Hepatocyte (in vitro differentiated cells): Measurements from ENCODE around the gene CSN3. TPM values are rescaled to one million over a fixed set of nuclear protein-coding genes. Genes with fewer than 3 reads are reported as not detected.

Experiments used
- DNase-seq: peaks from one replicate; pipeline ENCODE4 v3.0.0-alpha.2; 2016; ENCODE audit warnings: low spot score
- H2AFZ ChIP-seq: fragments of 200-600 bp; sonication (generic); 2 replicates; pipeline ENCODE4 v1.6.0; 2016; ENCODE audit warnings: antibody characterized with exemption, mild to moderate bottlenecking
- H3K27ac ChIP-seq: fragments of 200-600 bp; sonication (generic); 2 replicates; pipeline ENCODE4 v1.5.1; 2016; ENCODE audit warnings: mild to moderate bottlenecking
- H3K27me3 ChIP-seq: fragments of 200-600 bp; sonication (generic); 2 replicates; pipeline ENCODE4 v1.6.1; 2016
- H3K36me3 ChIP-seq: fragments of 200-600 bp; sonication (generic); replicated peaks from 2 replicates; pipeline ENCODE4 v1.5.1; 2016; ENCODE audit warnings: low read depth; ENCODE audit not compliant: insufficient read depth
- H3K4me1 ChIP-seq: fragments of 200-600 bp; sonication (generic); 2 replicates; pipeline ENCODE4 v1.5.1; 2016; ENCODE audit warnings: mild to moderate bottlenecking, moderate library complexity; ENCODE audit not compliant: insufficient read depth
- H3K4me2 ChIP-seq: fragments of 200-600 bp; sonication (generic); 2 replicates; pipeline ENCODE4 v1.6.0; 2016
- H3K4me3 ChIP-seq: fragments of 200-600 bp; sonication (generic); 2 replicates; pipeline ENCODE4 v1.5.1; 2016; ENCODE audit warnings: mild to moderate bottlenecking
- H3K79me2 ChIP-seq: fragments of 200-600 bp; sonication (generic); 2 replicates; pipeline ENCODE4 v1.6.0; 2017; ENCODE audit warnings: mild to moderate bottlenecking
- H3K9me2 ChIP-seq: fragments of 200-600 bp; sonication (generic); replicated peaks from 2 replicates; pipeline ENCODE4 v1.6.0; 2017; ENCODE audit warnings: mild to moderate bottlenecking; ENCODE audit not compliant: insufficient read depth
- H3K9me3 ChIP-seq: fragments of 200-600 bp; sonication (generic); 2 replicates; pipeline ENCODE4 v1.5.1; 2016; ENCODE audit warnings: low read depth, mild to moderate bottlenecking
- H4K20me1 ChIP-seq: fragments of 200-600 bp; sonication (generic); 2 replicates; pipeline ENCODE4 v1.6.0; 2016; ENCODE audit warnings: mild to moderate bottlenecking; ENCODE audit not compliant: insufficient read depth, poor library complexity, severe bottlenecking
- EZH2 ChIP-seq: fragments of 200-600 bp; sonication (generic); IDR thresholded peaks from 2 replicates; pipeline ENCODE4 v1.6.1; 2016; ENCODE audit warnings: antibody characterized with exemption, mild to moderate bottlenecking, borderline replicate concordance
- EZH2phosphoT487 ChIP-seq: fragments of 200-600 bp; sonication (generic); IDR thresholded peaks from one replicate; pipeline ENCODE4 v1.6.1; 2018; ENCODE audit warnings: antibody characterized with exemption, mild to moderate bottlenecking, low read depth, moderate library complexity; ENCODE audit not compliant: unreplicated experiment, severe bottlenecking
- WGBS: methylation state at CpG from one replicate; pipeline ENCODE4 v1.1.6; 2016; ENCODE audit warnings: low lambda C conversion rate; ENCODE audit errors: missing lambda C conversion rate; 5-methylcytosine and 5-hydroxymethylcytosine counted together
- polyA plus RNA-seq: library from polyadenylated mRNA; unstranded; fragments of >200 nt; fragmentation: Nextera tagmentation; extraction: Ambion mirVana; gene quantifications from 2 replicates; pipeline ENCODE4 v1.2.1, GENCODE V29; 2016
- total RNA-seq: library from RNA; depleted of rRNA; stranded (reverse); fragments of >200 nt; gene quantifications from 2 replicates; pipeline ENCODE4 v1.2.3, GENCODE V29; 2014
- TF ChIP-seq, protein P1 (sequence below): fragments of 200-600 bp; sonication (generic); IDR thresholded peaks from 2 replicates; pipeline ENCODE4 v1.5.1; 2016; ENCODE audit warnings: antibody characterized with exemption, mild to moderate bottlenecking; ENCODE audit not compliant: poor library complexity

Gene CSN3
- total and polyA plus RNA-seq, 2 experiments from 2014 or later, result 1.3 TPM; not detected in 1

DNA sequence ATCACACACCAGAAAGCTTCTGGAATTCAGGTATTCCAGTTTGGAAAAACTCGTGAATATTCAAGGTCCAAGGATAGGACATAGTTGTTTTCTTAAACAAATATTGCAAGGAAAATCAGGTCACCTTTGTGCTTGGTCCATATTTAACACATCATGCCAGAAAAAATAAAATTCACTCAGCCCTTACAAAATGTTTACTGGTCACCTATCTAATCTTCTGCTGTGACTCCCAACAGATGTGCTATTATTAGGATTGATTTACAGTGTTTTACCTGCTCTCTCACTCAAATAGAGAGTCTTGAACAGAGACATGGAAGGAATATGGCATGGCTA is 9.5 kb downstream of the CSN3 start:
- no peak for TF ChIP-seq EZH2phosphoT487
- TF ChIP-seq, protein P1, sequence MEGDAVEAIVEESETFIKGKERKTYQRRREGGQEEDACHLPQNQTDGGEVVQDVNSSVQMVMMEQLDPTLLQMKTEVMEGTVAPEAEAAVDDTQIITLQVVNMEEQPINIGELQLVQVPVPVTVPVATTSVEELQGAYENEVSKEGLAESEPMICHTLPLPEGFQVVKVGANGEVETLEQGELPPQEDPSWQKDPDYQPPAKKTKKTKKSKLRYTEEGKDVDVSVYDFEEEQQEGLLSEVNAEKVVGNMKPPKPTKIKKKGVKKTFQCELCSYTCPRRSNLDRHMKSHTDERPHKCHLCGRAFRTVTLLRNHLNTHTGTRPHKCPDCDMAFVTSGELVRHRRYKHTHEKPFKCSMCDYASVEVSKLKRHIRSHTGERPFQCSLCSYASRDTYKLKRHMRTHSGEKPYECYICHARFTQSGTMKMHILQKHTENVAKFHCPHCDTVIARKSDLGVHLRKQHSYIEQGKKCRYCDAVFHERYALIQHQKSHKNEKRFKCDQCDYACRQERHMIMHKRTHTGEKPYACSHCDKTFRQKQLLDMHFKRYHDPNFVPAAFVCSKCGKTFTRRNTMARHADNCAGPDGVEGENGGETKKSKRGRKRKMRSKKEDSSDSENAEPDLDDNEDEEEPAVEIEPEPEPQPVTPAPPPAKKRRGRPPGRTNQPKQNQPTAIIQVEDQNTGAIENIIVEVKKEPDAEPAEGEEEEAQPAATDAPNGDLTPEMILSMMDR, result no peak
- TF ChIP-seq EZH2, result no peak
- no peaks in the 10 kb centered on the region for H3K4me1 ChIP-seq
- no peak overlapping the region for H3K4me3 ChIP-seq
- H3K9me3 ChIP-seq, result no peaks in the 10 kb centered on the region
- DNase-seq, result no peak
- no peaks in the 10 kb centered on the region for H3K79me2 ChIP-seq
- no peak overlapping the region for H3K27ac ChIP-seq
- H3K9me2 ChIP-seq, result no peaks in the 10 kb centered on the region
- no peak overlapping the region for H2AFZ ChIP-seq
- WGBS, result 67% methylated on average over 1 of the region's 1 CpG
- no peak overlapping the region for H3K4me2 ChIP-seq
- no peaks in the 10 kb centered on the region for H3K36me3 ChIP-seq
- H4K20me1 ChIP-seq, result no peaks in the 10 kb centered on the region
- H3K27me3 ChIP-seq, result no peaks in the 10 kb centered on the region

DNA sequence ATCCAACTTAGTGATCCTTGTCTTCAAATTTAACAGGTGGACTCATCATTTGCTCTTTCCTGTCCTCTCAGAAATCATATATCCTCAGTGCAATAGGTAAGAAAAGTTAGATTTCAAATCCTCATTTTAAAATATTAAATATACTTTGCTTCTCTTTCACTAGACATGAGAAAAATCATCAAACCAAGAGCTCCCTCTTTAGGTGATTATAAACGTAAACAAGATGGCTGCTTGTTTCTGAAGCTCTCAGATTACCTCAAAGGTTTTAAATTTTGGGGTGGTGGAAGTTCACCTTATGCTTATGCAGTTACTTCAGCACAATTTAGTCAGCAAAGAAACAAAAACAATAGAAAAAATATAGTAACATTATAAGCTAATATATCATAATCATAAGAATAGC is 27.3 kb downstream of the CSN3 start:
- peak; percentile 9 for DNase-seq
- Histone ChIP-seq H3K4me1 (no peaks in the 10 kb centered on the region), H4K20me1 (no peaks in the 10 kb centered on the region), H3K27me3 (no peaks in the 10 kb centered on the region), H2AFZ (no peak overlapping the region), H3K9me3 (no peaks in the 10 kb centered on the region), H3K79me2 (no peaks in the 10 kb centered on the region), H3K27ac (no peak overlapping the region), H3K9me2 (no peaks in the 10 kb centered on the region), H3K36me3 (no peaks in the 10 kb centered on the region), H3K4me3 (no peak overlapping the region), H3K4me2 (no peak overlapping the region)
- no peak for TF ChIP-seq EZH2phosphoT487
- TF ChIP-seq, protein P1, result peak; percentile 52
- 14% methylated on average over 1 of the region's 1 CpG for WGBS

DNA sequence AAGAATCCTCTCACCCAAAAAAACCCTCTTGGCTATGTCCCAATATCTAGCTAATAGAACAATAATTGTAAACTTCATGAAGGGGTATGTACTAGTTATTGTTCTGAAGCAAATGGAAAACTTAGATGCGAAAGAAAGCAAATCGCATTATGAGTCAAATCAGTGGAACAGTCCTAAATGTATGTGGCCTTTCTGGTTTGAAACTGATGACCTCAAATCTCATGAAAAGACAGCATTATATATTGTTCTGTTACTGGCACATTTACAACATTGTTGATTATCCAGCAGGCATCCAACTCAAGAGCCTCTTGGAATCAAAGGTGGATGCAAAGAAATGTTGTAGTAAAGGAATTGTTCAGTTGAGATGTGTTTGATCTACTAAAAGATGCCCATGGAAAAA is 34.7 kb downstream of the CSN3 start:
- Histone ChIP-seq H3K4me2 (no peak overlapping the region), H3K27me3 (no peaks in the 10 kb centered on the region), H3K4me1 (no peaks in the 10 kb centered on the region), H2AFZ (no peak overlapping the region), H3K79me2 (no peaks in the 10 kb centered on the region), H3K36me3 (no peaks in the 10 kb centered on the region), H3K27ac (no peak overlapping the region), H4K20me1 (no peaks in the 10 kb centered on the region), H3K4me3 (no peak overlapping the region), H3K9me3 (no peaks in the 10 kb centered on the region), H3K9me2 (no peaks in the 10 kb centered on the region)
- WGBS, result 100% methylated on average over 2 of the region's 2 CpGs
- no peak for DNase-seq
- TF ChIP-seq, protein P1, result no peak
- TF ChIP-seq EZH2phosphoT487 (no peak), EZH2 (no peak)

DNA sequence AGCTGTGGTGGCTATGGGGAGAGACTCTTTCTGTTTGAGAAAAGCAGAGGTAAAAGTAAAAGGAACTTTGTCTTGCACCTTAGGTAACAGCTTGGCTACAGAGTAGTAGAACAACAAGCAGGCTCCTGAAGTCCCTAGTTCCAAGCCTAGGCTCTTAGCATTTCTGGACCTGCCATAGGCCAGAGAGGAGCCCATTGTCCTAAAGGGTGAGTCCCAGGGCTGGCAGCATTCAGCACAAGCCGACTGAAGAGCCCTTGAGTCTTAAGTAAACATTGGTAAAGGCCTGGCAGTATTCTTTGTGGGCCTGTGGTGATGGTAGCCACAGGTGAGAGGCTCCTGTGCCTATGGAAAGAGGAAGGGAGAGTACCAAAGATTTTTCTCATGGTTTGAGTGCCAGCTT is 38.2 kb downstream of the CSN3 start:
- WGBS, result 71% methylated on average over 1 of the region's 1 CpG
- Histone ChIP-seq H3K36me3 (no peaks in the 10 kb centered on the region), H3K4me3 (no peak overlapping the region), H3K4me1 (no peaks in the 10 kb centered on the region), H4K20me1 (no peaks in the 10 kb centered on the region), H3K4me2 (no peak overlapping the region), H2AFZ (no peak overlapping the region), H3K27me3 (no peaks in the 10 kb centered on the region), H3K27ac (no peak overlapping the region), H3K79me2 (no peaks in the 10 kb centered on the region), H3K9me2 (no peaks in the 10 kb centered on the region), H3K9me3 (no peaks in the 10 kb centered on the region)
- TF ChIP-seq, protein P1, result no peak
- TF ChIP-seq EZH2, result no peak
- DNase-seq, result no peak
